Mucosa of gallbladder (tissue), 1 donor: ENCODE data around the gene USP40. TPM values are rescaled to one million over a fixed set of nuclear protein-coding genes. Genes with fewer than 3 reads are reported as not detected.

Experiments used
- DNase-seq: peaks from one replicate; pipeline ENCODE4 v3.0.0-alpha.2; 2020; ENCODE audit warnings: low spot score
- total RNA-seq: library from RNA; stranded (reverse); gene quantifications from one replicate; pipeline ENCODE4 v1.2.1, GENCODE V29; 2021
- donor health status: DM: no; HTN: no; CAD: no.

USP40 gene
- total RNA-seq, 1 donor from 2014 or later: 48.1 TPM

- no peak for DNase-seq
These were observed 90.5 kb downstream of the USP40 start for GRCh38 chr2:233476063-233476410.

- no peak for DNase-seq
These were observed 92.0 kb downstream of the USP40 start for GRCh38 chr2:233474308-233475160.

- DNase-seq: no peak
These were observed 92.7 kb downstream of the USP40 start for GRCh38 chr2:233473878-233474277.

- no peak for DNase-seq
These were observed 93.2 kb downstream of the USP40 start for GRCh38 chr2:233473386-233473791.

- no peak for DNase-seq
These were observed 95.1 kb downstream of the USP40 start for GRCh38 chr2:233471291-233472035.

- no peak for DNase-seq
These were observed 95.7 kb downstream of the USP40 start for GRCh38 chr2:233470839-233471238.

- peak; percentile 46 for DNase-seq
These were observed 96.4 kb downstream of the USP40 start for GRCh38 chr2:233470011-233470687.

GRCh38 chr2:233469261-233470010, 97.1 kb downstream of the USP40 start:
- DNase-seq: no peak

- DNase-seq: no peak
These were observed 97.9 kb downstream of the USP40 start for GRCh38 chr2:233468741-233469110.

GRCh38 chr2:233468047-233468740, 98.4 kb downstream of the USP40 start:
- DNase-seq: no peak

- no peak for DNase-seq
These were observed 99.5 kb downstream of the USP40 start for GRCh38 chr2:233466991-233467603.

GRCh38 chr2:233464531-233465240, 101.9 kb downstream of the USP40 start:
- no peak for DNase-seq

- DNase-seq: no peak
These were observed 102.5 kb downstream of the USP40 start for GRCh38 chr2:233464056-233464455.

- no peak for DNase-seq
These were observed 103.0 kb downstream of the USP40 start for GRCh38 chr2:233463586-233463985.

- DNase-seq: no peak
These were observed 103.6 kb downstream of the USP40 start for GRCh38 chr2:233462826-233463470.

GRCh38 chr2:233462202-233462785, 104.3 kb downstream of the USP40 start:
- no peak for DNase-seq

- no peak for DNase-seq
These were observed 105.1 kb downstream of the USP40 start for GRCh38 chr2:233461481-233461891.

- DNase-seq: peak; percentile 22
These were observed 105.7 kb downstream of the USP40 start for GRCh38 chr2:233460726-233461441.

GRCh38 chr2:233459426-233459825, 107.2 kb downstream of the USP40 start:
- DNase-seq: no peak
